Stimulated activated CD4-positive, alpha-beta T cell treated with anti-CD3 and anti-CD28 coated beads, Interleukin-4, amount 100 ng/mL, for 1 hour (primary cell): ENCODE data around the gene CLIC6.

Experiments used
- DNase-seq: peaks from one replicate; pipeline ENCODE4 v3.0.0-alpha.2; 2020

CLIC6 gene

DNA sequence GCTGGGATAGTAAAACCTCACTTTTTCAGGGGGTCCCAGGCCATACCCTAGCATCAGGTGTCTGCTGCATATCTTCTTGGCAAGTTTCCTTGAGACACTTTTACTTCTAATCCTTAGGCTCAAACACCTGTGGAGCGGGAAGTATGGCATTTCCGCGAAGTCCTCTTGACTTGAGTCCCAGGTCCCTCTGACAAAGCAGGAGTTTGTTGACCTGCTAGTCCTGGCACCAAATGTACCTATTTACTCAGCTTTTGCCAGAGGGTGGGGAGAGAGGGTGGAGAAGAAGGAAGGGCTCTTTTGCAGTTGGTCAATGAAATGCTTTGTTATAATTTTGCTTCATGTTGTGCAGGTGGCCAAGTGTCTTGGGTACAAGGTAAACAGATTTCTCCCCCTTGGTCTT, 59.7 kb downstream of the CLIC6 start:
- DNase-seq = no peak

DNA sequence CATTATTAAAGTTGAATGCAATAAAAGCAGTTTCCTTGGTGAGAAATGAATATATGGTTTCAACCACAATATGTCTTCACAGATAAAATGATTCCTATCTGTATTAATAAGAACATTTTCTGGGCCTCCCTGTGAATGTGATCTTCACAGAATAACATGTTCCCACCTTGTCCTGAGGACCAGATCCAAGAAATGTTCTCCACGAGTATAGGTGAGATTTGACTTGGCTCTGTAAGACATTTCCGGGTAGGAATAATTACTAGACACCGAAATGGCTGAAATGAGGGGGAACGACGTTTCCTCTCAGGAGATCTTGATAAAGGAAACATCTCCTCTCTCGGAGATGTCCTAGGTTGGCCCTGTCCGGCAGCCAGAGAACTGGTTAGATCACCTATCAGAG, 61.4 kb downstream of the CLIC6 start:
- no peak for DNase-seq

DNA sequence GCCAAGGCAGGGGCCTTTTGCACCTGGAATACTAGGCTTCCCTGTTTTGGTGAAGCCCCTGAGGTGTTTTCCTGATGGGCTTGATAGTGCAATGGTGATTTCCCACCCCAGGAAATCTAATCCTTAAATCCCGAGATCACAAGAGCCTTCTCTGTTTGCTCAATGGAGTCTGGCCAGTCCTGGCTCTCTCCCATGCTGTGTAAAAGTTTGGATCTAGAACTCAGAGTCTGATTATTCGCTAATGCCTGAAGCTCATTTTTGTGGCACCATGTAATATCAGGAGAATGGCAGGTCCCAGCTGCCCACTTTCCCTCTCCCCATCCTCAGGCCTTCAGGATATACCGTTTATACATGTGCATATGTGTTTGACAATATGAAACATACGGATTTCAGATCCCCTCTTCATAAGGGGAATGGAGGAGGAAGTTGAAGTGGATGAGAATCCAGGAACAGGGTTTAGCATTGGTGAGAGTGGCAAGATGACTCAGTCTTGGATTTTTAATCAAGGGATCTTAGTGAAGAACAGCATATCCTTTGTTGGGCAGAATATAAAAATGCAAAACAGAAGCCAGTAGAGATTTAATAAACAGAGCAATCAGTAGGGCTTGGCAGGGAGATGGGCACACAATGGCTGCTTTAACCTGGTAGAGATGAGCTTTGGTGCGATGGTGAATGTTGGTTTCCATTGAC, 62.1 kb downstream of the CLIC6 start:
- no peak for DNase-seq

DNA sequence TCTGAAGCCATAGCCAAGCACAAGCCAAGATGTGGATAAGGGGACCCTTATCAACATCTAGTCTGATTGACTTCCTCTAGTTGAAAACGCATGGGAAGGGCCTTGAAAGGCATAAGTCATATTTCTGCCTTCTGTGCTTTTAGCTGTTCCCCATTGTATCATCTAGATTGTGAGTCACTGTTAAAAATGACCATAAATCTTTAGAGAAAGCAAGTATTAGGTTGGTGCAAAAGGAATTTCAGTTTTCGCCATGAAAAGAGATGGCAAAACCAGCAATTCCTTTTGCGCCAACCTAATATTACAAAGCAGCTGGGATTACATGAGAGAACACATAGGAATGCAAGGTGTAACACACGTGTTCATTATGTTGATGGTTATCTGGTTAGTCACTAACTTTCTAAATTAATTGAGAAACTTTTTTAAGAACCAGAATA, 63.6 kb downstream of the CLIC6 start:
- no peak for DNase-seq

DNA sequence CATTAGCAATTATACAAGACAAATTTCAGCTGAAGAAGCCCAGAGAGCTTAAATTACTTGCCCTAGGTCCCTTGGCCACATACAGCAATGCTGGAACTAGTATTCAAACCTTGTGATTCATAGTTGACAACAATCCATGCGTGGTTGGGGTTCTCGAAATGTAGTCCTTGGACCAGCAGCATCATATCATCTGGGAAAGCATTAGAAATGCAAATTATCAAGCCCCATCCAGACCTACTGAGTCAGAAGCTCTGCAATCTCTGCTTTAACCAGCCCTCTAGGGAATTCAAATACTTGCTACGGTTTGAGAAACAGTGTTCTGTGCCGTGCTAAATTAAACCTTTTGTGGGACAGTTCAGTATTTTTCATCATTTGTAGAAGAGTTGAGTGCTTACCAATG, 65.1 kb downstream of the CLIC6 start:
- DNase-seq = no peak

DNA sequence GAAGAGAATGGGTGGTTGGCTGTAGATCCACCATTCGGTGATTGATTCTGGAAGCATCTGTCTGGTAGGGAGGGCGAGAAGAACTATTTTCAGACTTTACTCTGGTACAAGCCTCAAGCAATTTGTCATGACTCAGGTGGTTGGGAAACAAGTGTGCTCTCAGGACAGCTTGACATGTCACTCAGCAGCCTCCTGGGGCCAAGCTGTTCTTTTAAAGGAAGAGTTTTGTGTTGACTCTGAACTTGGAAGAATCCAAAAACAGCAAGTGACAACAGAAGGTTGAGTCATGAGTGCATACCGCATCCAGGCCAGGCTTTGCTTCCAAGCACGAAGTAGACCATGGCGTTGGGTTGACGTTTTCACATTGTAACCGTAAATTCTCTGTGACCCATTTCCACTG, 65.9 kb downstream of the CLIC6 start:
- DNase-seq = no peak

DNA sequence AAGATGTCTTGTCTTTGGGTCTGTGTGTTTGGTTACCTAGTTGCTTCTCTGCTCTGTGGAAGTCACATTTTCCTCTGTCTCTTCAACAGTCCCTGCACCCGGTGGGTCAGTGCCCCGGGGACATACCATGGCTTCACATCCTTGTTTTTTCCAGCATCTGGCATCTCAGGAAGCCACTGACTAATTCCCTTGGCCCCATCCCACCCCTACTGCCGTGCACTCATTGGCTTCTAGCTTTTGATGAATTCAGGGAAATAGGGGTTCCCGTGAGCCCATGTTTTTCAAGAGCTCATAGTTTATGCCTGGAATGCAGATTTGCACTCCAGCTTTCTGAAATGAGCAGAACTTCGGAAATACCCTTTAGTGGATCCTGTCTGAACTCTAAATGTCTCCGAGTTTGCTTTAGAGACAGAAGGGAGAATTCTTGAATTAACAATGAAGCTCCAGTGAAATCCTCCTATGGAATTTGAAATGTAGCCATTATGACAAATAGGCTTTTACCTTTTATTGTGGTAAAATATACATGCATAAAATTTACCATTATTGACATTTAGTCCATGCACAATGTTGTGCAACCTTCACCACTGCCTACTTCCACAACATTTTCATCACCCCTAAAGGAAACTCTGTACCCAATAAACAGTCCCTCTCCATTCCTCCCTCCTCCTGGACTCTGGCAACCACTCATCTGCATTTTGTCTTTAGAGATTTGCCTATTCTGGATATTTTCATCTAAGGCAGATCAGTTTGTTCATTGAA, 67.5 kb downstream of the CLIC6 start:
- no peak for DNase-seq

DNA sequence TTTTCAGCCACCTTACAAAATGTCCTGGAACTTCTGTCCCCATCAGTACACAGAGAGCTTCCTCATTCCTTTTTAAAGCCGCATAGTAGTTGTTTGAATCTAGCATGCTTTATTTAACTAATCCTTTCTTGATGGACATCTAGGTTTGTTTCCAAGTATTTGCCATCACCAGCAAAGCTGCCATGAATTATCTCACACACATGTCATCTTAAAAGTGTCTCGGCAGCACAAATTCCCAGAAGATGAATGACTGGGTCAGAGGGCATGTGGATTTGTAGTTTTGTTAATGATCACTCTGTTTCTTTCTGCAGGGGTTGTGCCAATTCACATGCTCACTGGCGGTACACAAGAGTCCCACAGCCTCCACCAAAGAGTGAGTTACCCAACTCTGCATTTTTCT, 68.3 kb downstream of the CLIC6 start:
- DNase-seq = no peak

DNA sequence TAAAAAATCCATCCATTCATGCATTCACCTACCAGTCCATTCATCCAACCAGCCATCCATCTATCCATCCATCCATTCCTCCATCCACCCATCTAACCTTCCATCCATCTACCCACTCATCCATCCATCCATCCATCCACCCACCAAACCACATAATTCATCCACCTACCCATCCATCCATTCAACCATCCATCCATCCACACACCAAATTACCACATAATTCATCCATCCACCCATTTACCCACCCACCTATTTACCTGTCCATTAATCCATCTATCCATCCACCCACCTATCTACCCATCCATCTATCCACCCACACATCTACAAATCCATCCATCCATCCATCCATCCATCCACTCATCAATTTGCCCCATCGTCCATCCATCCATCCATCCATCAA, 71.4 kb downstream of the CLIC6 start:
- DNase-seq = no peak

DNA sequence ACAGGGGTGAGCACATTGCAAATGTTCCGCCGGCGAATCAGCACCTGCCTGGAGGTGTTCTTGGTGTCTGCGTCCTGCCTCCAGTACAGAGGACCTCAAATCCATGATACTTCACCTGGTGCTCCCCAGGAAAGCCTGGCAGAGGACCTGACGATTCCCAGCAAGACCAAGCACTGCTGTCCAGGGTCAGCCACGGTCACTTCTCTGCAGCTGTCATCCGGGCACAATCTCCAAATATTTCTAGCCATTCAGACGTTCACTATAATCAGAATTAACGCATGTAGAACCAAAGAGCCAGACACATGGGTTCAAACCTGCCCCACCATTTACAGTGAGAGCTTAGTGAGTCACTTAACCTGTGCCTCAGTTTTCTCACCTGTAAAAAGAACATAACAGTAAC, 74.5 kb downstream of the CLIC6 start:
- no peak for DNase-seq

DNA sequence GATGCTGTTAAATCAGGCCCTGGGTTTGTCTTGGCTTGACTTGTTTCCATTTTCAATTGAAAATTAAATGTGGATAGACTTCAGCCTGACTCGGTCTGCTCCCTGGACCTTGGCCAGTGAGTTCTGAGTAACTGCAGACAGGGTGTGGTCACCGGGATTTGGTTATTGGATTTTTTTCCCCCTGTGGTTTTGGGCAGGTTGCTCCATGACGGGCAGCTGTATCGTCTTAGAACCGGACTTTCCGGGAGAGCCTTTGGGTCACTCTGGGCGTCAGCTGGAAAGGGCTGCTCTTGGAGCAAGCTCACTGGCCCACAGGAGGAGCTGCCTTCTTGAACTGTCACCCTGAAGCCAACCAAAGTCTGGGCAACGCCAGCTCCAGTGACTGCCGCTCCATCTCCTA, 75.0 kb downstream of the CLIC6 start:
- no peak for DNase-seq

DNA sequence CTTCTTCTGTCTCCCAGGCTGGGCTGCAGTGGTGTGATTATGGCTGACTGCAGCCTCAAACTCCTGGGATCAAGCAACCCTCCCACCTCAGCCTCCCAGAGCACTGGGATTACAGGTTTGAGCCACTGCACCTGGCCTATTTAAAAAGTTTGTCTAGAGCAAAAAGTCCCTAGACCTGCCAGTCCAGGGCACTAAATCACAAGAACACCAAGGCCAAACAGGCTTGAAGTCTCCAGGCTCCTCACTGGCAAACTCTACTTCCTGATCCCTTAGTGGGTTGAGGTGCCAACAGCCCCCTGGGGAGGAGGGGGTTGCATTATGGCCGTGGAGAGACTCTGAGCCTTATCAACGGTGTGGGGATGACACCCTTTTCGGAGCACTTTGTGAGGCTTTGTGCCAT, 76.0 kb downstream of the CLIC6 start:
- no peak for DNase-seq

DNA sequence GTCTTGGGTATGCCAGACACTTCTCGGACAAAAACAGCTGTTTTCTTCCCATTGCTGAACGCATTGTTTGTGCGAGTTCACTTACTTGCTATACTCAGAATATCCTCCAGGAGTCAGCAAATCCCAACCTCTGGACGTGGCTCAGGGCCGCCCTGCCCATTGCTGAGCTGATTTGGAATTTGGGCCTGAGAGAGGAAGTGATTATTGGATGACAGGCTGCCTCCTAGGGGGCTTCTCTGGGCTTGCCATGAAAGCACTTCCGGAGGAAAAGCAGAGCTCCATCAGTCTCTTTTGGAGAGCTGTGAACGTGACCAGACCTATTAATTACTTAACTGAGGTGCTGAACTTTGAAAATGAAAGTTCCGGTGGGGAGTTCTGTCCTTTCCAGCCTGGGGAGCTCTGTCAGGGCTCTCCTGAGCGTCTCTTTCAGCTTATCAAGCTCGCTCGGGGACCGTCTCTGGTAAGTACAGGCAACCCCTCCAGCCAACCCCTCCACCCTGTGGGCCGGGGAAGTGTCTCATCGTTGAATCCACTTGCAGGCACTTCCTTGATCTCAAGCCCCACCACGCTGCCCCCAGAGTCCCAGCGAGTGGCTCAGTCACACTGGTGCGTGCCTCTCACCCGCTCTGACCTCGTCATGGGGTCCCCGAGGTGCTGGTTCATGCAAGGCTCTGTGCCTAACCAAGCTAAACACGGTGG, 76.9 kb downstream of the CLIC6 start:
- DNase-seq = peak; percentile 37

DNA sequence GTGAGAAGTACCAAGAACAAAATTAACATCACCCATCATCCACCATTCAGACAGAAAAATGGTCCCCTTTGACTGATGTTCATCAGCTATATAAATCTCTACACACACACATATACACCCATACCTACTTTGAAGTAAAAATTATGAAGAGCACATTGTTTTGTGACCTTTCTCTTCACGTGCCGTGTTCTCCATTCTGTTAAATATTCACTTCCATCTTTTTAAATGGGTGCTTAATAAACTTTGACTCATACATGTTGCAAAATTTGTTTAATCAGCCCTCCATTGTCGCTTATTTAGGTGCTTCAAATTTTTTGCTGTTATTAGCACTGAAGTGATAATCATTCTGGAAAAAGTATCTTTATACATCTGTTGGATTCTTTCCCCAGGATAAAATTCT, 80.1 kb downstream of the CLIC6 start:
- no peak for DNase-seq

DNA sequence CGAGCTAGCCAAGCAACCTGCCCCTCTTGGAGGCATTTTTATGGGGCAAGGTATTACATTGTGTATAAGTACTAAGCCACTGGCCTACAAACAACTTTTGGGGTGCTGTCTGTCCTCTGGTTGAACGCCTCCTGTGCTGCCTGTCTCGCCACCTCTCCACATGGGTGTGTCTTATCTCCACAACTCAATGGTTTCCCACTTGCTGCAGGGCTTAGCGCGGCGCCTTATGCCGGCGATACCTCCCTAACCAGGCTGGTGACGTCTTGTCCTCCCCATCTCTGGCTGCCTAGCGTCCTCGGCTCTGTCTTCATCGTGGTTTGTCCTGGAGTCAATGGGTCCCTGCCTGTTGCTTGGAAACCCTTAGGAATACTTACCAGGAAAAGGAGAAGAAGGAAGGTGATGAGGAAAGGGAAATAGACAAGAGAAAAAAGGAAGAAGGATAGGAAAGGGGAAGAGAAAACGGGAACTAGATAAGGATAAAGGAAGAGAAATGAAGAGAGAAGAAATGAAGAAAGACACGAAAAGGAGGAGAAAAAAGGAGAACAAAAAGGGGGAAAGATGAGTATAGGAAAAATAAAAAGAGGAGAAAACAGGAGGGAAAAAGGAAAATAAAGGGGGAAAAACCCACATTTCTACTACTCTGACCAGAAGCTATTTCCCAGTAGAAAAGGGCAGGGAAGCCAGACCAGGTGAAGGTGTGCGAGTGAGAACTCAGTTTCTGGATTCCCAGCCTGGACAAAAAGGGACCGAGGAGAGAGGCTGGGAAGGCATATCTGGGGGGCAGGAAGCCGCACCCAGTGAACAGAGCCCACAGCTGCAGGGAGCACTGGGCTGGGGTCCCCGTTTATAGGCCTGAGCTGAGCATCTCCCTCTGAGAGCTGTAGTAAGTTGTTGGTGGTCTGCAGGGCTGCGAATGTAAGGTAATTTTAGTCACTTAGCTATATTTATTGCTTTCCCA, 86.2 kb downstream of the CLIC6 start:
- DNase-seq = no peak

DNA sequence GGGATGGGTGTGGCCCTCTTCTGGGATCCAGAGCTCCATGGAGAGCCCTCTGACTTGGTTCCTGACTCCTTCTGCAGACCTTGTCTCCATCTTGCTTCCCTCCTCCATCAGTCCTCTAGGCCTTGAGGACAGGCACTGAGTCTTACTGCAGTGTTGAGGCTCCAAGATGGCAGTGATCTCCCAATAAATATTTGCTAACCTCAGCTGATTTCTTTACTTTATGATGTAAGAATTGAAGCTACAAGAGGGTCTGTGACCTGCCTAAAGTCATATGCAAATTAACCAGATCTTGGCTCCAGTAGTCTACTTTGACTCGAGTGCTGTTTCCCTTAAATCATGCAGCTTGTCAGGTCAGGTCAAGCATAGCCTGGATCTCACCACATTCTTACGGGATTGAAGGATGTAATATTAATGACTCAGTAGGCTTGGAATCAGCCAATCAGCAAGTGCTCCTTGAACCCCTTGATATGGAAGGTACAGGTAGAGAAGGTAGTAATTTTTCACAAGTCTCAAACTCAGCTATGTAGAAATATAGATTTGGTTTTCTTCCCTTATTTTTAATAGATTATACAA, 93.0 kb downstream of the CLIC6 start:
- no peak for DNase-seq

DNA sequence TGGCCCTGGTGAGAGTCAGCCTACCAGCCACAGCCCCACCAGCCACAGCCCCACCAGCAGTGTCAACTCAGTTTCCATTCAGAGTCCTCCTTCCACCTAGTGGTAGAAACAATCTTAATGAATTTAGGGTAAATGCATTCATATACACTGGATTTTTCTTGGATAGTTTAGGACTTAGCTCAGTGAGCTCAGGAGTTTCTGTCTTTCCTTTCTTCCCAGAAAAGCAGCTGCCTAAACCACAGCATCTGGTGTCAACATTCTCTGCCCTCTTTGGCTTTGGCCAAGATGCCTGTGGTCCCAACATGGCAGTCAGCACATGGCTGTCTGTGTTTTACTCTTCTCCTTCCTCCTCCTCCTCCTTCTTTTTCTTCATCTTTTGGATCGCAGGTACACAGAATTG, 94.0 kb downstream of the CLIC6 start:
- no peak for DNase-seq

DNA sequence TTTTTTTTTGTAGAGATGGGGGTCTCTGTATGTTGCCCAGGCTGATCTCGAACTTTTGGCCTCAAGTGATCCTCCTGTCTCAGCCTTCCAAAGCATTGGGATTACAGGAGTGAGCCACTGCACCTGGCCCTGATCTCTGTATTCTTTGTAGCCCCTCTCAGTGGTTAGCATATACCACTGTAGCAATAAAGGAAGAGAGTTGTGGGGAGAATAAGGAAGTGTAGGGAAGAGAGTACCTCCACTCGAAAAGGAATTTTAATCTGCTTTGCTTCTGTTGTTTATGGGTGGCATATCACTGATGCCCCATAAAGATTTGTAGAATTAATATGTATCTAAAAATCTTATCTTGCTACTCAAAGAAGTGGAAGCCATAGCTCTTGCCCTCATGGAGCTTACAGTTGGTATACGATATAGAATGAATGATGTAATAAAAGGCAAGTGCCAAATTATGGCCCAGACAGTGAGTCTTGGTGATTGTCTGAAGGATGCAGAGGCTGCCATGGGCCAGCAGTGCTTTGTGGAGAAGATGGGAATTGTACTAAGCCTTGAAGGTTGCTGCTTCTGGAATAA, 96.0 kb downstream of the CLIC6 start:
- no peak for DNase-seq

DNA sequence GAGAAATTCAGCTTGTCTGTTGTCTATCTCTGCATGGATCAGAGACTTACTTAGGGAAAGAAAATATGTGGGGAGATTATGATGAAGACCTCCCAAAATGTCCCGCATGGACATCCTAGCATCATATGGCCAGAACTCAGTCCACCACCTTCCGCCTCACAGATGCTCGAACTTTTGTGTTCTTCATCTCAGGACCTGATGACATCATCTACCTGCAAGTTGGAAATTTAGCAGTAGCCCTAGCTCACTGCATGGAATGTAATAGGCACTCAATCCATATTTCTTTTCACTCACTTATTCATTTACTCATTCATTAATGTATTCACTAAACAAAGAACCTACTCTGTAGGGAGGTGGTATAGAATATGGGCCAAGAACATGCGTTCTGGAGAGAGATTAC, 96.8 kb downstream of the CLIC6 start:
- no peak for DNase-seq

DNA sequence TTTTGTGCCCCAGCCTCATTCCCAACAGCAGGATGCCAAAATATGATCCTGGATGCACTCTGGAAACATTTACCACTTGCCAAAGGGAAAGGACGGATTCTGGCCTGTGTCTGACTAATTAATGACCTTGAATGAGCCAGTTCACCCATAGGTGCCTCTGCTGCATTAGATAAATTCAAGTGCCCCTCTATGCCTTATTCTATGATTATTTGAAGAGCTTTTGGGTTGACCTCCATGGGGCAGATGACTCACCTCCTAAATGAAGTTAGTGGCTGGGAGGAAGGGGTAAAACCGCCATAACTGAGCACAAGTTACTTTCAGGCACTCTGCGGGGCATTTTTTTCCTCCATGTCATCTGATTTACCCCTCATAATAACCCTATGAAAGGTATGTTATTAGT, 98.1 kb downstream of the CLIC6 start:
- DNase-seq = no peak
